Hepatic stellate cell (primary cell): ENCODE results near the gene EEF1AKMT3.

Experiments
- DNase-seq: peaks from one replicate; pipeline ENCODE4 v3.0.0; 2011; ENCODE audit warnings: low spot score

Gene EEF1AKMT3

GRCh38 chr12:57772429-57773322 lies at the start of gene EEF1AKMT3:
Gene EEF1AKMT3, plus strand, starts transcription at chr12:57772614. Its CDS starts 111 bp downstream, at chr12:57772725.
- peak; percentile 77 for DNase-seq

DNA sequence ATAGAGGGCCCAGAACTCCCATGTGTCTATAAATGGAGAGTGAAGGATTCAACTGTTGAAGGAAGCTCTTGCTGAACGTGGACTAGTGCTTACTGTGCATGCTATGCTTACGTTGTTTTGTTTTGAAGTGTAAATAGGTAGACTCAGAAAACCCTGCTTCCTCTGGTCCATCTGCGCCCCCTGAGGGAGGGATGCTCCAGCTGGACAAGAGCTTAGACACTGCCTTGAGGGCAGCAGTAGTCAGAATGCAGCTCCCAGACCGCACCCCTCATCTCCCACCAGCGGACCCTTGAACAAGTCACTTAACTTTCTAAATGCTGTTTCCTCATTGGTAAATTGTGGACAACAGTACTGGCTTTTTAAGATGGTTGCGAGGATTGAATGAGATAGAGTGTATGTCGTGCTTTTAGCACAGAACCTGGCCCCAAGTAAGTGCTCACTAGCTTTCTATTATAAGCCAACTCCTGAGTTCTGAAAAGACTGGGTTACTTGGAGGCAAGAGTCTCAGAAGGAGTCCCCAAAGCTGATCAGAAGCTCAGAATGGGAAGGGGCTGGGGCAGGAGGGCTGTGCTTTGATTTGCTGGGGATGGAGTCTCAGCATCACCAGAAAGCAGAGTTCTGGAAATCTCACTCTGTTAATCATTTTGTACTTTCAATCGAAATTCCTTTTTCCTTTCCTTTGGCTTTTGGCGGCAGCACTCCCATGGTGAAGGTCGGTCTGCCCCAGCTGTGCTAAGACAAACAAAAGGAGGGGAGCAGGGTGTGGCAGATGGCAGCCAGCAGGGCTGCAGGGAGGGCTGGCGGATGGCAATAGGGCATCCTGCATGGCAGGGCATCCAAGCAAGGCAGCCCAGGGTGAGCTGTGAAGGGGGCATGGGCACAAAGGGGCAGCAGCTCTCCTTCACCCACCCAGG lies 49.4 kb upstream of the EEF1AKMT3 start:
- DNase-seq: no peak

DNA sequence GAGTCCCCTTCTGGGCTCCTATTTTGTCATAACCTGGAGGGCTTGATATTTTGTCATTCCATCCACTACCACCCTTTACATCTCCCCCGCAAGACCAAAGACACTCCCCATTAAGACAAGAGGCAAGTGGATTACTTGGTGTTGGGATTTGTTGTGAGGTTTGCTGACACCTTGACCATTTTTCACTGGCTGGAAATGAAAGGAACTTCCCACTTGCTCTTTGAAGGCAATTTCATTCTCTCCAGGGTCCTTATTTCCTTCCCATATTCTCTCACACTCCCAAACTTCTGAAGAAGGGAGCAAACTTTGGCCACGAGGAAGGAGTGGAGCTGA lies 48.8 kb upstream of the EEF1AKMT3 start:
- DNase-seq: no peak

DNA sequence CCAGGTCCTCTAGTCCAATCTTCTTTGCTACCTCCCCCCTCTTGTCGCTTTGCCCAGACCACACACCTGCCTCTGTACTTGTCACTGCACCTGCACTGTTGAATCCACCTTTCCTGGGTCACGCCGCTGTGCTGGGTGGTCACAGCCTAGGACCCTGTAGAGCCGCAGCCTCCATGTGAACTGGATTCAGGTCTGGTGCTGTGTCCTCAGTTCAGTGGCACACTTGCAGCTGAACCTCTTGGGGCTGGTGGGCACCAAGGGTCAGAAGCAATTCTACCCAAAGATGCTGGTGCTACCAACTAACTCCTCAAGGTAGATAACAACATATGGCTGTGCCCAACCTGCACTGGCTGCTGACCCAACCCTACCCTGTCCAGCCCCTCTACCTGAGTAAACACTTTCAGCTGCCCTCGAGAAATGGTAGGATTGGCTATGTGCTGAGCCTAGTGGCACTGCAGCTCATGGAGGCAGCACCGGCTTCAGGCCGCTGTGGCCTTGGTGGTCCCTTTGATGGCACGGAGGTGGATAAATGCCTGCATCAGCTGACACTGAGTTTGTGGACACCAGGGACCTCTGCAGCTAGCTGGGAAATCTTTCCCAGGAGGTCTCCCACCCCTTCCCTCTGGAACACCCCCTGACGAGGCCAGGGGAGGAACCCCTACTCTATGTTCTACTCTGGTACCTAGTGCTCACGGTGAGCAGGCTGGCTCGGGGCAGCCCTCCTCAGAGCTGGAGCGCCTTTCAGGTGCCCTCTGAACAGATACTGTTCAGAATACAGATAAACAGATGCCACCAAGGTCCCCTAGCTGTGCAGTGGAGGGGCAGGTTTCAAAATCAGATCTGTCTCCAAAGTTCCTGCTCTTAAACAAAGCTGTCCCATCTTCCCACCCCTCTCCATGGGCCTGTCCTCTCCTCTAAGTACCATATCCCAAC lies 48.1 kb upstream of the EEF1AKMT3 start:
- no peak for DNase-seq

GRCh38 chr12:57724936-57725740 lies 47.3 kb upstream of the EEF1AKMT3 start:
- no peak for DNase-seq

GRCh38 chr12:57725851-57726150 lies 46.6 kb upstream of the EEF1AKMT3 start:
- no peak for DNase-seq

GRCh38 chr12:57726151-57726883 lies 46.1 kb upstream of the EEF1AKMT3 start:
- DNase-seq: peak; percentile 97

GRCh38 chr12:57726884-57727757 lies 45.3 kb upstream of the EEF1AKMT3 start:
- no peak for DNase-seq

- DNase-seq: no peak
Observed at GRCh38 chr12:57727758-57728395, 44.5 kb upstream of the EEF1AKMT3 start.

DNA sequence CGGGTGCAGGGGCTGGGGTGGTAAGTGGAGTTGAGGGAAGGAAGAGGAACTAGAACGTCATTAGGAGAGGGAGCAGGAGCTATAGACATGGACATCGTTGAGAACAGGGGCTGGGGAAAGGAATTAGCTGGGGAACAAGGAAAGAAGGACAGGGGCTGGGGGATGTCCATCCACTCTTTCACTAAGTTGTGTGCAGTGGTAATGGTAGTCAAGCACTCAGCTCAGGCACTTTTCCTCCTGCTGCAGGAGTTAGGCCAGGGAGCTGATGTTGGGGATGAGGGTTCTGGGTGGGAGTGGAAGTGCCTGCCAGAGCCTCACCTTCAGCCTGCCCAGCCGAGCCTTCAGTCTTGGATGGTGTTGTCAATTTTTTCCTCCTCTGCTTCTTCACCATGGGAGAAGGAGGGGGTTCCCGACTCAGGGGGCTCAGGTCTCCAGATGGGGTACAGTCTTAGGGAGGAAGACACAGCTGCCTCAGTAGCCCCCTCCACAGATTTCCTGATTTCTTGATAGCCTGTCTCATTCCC lies 43.0 kb upstream of the EEF1AKMT3 start:
- DNase-seq: no peak

DNA sequence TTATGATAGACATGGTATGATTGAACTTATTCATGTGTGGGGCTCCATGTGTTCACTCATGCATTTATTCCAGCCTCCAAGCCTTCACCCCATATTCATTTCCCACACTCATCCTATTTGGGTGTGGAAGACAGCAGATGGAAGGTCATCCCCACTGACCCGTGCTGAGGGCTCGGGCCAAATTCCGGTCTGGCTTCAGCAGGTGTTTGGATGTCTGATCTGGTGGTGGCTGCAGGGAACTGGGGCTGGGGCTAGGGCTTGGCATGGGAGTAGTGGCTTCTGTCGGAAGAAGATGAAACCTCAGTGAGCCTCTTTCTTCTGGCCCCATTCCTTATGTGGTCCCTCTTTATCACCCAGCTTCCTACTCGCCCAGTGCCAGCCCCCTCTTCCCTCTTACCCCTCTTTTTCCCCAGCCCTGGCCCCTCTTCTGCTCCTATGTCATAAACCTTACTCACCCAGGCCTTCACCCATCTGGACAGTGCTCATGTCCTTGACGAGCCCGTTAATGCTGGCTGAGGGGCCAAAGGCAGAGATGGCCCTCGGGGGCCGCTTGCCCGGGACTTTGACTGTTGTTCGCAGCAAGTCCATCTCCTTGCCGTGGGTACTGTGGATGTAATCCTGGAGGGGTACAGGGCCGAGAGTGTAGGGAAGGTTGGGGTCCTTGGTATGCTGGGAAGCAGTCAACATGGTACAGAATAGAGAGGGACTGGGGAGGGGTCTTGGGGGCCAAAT lies 41.9 kb upstream of the EEF1AKMT3 start:
- DNase-seq: no peak

DNA sequence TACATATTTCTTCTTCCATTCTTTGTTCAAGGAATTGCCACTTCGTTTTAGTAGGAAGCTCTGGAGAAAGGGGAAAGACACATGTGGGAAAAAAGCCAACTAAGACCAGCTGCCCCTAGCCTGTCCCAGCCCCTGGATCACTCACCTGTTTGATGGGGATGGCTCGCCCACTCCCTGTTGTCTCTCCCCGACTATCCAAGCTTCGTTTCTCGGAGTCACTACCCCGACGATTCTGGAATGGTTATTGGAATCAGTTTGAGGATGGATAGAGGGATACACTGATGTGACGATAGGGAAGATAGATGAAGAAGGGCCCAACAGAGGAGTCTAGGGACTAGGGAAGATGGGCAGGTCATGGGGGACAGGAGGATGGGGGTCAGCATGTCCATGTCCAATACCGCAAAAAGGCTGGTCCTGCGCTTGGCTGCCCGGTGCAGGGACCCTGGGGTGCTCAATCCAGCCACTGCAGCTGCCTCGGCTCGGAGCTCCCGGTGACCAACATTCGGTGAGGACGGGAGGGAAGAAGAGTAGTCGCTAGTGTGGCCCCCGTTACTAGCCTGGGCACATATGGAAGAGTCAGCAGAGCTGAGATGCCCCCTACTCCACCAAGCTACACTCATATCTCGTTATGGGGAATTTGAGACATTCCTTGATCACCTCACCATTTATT lies 40.9 kb upstream of the EEF1AKMT3 start:
- DNase-seq: no peak

GRCh38 chr12:57732270-57732669 lies 40.1 kb upstream of the EEF1AKMT3 start:
- no peak for DNase-seq

DNA sequence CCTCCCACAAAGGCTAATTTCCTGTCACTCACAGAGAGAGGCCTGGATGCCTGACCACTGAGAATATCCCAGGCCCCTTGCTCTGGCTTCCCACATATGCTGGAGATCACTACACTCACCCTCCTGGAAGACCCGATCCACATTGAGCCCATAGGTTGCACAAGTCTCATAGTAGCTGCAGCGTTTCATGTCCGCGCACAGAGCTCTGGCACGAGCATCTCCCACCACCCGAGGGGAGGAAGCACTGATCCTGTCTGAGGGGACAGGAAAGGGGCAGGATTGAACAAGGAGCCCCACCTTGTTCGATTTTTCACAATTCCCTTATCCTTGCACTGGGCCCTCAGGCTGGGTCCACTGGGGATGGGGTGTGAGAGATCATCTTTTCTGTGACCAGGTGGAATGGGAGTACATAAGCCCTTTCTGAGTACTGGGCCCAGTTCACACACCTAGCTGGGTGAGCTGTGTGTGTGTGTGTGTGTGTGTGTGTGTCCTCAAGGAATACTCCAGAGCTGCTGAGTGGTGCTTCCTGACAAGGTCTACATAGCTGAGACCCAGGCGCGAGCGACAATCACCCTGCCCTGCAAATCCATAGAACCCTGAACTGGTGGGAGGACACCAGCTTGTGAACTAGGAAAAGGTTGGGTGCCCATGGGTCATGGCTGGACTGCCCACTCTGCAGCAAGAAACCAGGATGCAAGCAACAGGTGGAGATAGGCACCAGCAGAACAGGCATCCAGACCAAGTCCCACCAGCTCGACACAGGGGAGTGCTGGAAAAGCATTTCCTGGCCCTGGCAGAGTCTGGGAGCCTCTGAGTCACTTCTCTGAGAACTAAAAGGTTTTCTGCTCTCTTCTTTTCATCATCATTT lies 39.5 kb upstream of the EEF1AKMT3 start:
- no peak for DNase-seq

- no peak for DNase-seq
Observed at GRCh38 chr12:57733928-57734327, 38.5 kb upstream of the EEF1AKMT3 start.

GRCh38 chr12:57734591-57734990 lies 37.8 kb upstream of the EEF1AKMT3 start:
- peak; percentile 55 for DNase-seq
